GM19395 (cell line): ENCODE data around the gene CCDC66.

Experiments used
- ATAC-seq: cut with Tn5 transposase; IDR thresholded peaks from one replicate; pipeline ENCODE4 v1.9.1; 2021; ENCODE audit warnings: mild to moderate bottlenecking, moderate library complexity; ENCODE audit not compliant: unreplicated experiment

CCDC66 gene

DNA sequence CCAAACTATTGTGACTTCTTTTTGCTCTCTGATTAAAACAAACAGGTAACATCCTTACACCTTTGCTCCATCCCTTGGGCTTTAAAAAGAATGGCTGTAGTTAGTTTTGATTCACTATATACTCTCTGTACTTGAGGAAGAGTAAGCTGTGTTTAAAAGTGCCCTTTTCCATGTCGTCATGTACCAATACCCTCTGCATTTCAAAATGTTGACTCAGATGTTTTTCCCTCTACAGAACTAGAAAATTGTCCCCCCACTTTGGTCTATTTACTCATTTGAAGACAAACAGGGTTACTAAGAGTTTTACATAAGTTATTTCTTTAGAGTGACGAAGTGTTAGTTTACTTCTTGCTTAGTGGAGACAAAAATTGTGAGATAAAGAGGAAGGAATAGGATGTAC, 63.4 kb downstream of the CCDC66 start:
- ATAC-seq, result no peak

DNA sequence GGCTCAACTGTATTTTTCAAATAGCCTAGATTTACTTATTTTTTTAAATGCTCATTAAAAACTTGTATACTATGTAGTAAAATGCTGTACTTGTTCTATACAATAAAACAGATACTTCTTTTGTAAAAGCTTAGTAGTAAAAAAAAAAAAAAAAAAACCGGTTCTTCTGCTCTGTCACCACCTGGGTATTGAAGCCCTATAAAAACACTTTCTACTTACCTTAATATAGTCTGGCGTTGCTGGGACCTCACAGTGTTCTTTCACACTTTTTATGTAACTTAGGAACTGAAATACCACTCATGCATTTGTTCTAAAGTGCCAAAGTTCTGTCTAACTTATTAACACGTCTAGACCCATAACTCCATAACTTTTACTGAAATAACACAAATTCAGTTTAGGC, 64.7 kb downstream of the CCDC66 start:
- no peak for ATAC-seq

DNA sequence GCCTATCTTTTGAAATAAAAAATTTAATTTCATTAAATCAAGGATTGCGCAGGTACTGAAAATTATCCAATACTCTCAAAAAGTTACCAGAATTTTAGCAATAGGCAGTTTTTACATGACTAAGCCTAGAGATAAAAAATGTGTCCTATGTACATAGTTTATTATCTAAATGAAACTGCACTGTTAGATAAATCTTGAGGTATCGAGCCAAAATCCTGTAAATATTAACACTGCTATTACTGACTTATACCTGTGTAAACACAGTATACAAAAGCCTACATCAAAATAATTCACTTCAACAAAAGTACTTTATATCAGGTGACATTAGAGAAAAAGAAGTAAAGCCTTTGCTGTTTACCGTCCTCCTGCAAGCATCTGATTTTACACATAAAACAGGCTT, 65.4 kb downstream of the CCDC66 start:
- ATAC-seq, result no peak

DNA sequence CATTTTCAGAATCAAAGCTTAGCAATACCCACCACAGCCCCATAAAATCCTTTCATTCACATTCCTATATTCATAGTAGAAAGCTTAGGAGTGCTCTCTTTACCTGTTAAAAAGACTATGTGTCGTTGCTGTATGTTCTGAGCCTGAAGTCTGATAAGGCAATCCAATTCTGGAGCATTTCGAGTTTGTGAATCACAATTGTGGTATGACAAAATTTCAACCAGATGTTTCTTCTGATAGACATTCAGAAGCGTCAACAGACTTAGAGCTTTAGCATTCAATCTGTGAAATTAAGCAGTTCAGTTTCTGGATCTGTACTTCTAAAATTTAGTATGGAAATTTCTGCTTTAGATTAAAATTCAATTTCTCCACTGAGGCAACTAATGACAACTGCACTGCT, 67.8 kb downstream of the CCDC66 start:
- no peak for ATAC-seq

DNA sequence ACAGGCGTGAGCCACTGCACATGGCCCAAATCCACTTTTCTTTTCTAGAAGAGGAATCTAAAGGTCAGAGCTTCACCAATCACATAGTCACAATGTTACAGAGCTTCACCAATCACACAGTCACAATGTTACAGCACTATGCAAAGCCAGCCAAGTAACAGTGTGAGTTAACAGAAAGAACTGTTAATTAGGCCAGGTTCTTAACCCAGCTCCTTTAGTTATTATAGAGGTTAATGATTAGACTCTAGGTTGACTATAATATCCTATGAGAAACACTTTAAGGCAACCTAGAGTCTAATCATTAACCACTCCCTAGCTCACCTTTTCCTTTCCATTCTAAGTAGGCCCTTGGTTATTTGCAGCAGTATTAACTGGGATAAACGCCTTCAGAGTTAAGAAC, 72.1 kb downstream of the CCDC66 start:
- peak; percentile 60 for ATAC-seq

DNA sequence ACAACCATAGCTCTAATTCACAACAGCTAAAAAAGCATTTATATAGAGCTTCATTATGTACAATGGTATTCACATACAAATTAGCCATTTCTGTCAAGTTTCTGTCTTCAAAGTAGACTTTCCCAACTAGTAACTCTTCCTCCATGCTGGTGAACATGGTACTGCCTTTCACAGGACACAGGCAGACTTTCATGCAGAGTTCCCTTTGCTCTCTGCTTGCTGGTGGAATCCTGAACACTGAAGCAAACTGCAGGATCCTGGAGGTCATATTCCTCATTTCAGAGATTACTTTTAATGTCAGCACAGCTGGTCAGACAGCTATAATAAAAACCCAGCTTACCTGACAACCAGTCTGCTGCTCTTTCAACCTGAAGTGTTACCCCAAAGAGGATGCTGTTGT, 72.5 kb downstream of the CCDC66 start:
- peak; percentile 43 for ATAC-seq

DNA sequence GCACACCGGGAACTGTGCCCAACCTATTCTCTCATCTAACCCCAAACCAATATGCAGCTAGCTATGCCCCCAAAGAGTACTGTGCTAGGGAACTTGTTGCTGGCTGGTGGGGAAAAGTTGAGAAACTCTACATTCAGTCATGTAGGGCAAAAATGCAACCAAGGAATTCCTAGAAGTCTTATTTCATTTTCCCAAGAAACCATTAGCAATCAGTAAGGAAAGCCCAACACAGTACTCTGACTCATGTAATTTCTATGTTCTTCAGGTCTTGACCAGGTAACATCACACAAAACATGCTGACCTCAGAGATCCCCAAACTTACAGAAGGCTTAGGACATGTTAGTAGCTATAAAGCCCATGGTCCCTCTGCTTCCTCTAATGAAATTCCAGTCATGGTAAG, 74.0 kb downstream of the CCDC66 start:
- ATAC-seq, result no peak

DNA sequence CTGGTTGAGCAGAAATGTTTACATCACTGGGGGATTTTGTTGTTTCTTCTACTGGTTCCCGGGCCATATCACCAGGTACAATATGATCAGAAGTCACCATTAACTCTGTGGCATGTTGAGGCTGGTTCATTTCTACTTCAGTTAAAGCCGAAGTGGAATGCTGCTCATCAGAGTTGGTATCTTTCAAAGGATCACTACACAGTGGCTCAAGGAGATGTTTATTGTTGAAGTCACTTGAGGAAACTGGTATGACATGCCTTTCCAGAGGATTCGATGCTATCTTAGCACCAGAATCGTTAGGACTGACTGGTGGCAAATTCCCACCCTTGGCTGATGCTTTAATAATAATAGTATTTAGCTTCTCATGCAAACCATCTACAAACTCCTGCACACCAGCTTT, 76.2 kb downstream of the CCDC66 start:
- ATAC-seq, result no peak

DNA sequence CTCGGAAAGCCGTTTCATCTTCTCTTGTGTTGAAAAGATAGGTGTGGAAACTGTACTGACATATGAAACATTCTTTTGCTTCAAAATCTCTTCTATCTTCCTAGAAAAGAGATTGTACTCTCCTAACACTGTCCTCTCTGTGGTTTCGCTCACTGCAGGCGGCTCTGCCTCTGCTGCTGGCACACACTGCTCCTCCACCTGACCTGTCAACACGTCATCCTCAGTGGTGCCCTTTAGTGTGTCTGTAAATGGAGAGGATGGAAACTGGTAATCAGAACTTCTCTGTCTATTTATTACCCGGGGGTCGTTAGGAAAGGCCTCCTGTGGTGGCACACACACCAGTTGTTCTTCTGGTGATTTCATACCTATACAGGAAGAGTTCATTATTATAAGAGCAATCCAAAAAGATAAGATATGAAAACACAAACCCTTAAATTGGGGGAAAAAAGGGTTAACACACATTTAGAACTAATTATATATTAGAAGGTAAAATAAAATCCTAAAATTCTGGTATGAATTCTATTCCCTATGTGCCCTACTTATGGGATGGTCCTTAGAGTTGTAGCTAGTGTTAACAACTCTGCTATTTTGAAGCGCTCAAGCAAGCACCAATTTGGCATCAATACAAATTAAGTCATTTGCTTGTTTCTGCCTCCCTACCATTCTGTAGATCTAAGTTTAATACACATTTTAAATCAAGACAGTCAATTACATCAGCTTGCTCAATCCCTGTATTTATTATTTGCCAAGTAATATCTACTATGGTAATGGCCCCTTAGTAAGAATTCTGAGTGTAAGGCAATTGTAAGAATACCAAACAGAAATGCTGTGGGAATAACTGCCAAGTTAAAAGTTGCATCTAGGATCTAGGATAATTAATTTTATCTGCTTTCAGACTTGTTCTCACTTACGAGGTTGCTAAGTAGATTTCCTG, 76.9 kb downstream of the CCDC66 start:
- no peak for ATAC-seq

DNA sequence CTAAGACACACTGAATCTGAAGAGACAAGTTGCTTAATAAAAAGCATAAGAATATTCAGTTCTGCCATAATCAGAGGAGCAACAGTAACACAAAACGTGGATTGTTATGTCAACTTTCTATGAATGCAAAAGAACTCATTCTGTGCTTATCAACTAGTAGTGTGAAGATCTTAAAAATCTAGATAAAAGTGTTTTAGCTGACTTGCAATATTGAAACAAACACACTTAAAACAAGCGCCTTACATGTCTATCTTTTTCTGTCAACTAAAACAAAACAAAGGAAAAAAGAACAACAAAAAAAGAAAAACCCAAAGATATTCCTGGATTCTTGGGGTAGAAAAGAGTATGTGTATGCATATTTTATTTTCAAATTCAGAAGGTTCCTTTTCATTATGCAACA, 88.4 kb downstream of the CCDC66 start:
- no peak for ATAC-seq

DNA sequence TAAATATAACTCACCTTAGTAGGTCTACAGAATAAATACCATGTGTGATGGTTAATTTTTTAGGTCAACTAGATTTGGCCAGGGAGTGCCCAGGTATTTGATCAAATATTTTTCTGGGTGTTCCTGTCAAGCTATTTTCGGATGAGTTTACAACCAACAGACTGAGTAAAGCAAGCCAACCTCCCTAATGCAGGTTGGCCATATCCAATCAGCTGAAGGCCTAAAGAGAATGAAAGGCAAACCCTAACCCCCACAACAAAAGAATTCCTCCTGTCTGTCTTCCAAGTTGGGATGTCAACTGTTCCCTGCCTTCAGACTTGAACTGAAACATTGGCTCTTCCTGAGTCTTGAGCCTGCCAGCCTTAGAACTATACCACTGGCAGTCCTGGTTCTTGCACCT, 97.5 kb downstream of the CCDC66 start:
- no peak for ATAC-seq

DNA sequence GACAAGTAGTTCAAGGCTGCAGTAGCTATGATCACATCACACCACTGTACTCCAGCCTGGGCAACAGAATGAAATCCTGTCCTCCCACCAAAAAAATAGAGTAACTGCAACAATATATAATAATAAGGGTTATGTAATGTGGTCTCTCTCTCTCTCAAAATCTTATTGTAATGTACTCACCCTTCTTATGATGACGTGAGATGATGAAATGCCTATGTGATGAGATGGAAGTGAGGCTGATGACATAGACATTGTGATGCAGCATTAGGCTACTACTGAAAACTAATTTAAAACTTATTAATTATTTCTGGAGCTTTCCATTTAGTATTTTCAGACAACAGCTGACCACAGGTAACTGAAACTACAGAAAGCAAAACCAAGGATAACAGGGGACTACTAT, 98.7 kb downstream of the CCDC66 start:
- ATAC-seq, result no peak

DNA sequence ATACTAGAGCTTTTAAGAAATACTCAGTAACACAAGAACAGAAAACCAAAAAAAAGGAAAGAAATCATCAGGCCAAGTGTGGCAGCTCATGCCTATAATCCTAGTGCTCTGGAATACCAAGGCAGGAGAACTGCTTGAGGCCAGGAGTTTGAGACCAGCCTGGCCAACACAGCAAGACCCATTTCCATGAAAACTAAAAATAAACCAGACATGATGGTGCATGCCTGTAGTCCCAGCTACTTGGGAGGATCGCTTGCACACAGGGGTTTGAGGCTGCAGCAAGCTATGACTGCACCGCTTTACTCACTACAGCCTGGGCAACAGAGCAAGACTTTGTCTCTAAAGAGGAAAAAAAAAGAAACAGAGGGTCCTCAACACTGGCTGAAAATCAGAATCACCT, 107.8 kb downstream of the CCDC66 start:
- ATAC-seq, result no peak

DNA sequence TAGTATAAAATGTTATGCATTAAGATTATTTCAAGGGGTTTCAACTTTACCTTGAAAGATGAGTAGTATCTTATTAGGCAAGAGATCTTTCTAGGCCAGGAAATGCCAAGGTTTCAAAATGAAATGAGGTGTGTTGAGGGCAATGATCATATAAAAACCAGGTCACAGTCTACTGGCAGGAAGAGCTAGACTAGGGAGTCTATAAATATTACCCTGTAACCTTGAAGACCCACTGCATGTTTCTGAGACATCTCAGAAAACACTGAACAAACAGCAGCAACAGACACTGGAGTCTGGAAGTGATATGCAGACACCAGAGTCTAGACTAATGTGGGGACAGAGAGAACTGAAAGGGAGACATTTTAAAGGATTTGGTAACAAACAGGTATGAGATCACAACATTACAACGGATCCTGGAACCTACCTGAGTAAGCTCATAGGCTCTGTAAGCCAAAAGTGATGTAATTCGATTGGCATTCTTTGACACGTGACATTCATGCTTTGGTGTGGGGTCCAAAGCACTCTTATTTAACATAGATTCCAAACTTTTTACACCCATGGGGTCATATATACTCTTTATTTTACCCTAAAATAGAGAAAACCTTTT, 111.1 kb downstream of the CCDC66 start:
- ATAC-seq, result no peak
